Measurements from ENCODE around the gene XYLT1. TPM values are rescaled to one million over a fixed set of nuclear protein-coding genes. Genes with fewer than 3 reads are reported as not detected.

XYLT1 gene
- total and polyA plus RNA-seq, 2 of the 4 experiments (the other 2 are of a cell fraction): 9.0 to 12.7 TPM

DNA sequence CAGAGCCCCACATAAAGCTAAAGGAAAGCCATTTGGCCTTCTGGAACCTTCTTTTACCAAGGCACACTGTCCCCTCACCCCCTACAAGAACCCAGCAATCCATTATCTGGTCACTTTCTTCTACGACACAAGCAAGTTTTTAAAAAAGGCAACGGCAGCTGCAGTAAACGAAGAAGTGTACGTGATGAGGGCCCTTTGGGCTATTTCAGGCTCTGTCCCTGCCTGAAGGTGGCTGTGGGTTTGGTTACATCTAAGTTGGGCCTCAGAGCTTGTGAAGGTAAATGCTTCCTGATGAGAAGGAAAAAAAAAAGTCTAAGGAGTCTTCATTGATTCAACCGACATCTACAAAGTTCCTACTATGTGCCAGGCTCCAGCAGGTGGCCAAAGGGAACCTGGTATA, 35.4 kb downstream of the XYLT1 start:
- H3K9me3 ChIP-seq (ENCODE audit: control insufficient read depth, insufficient read depth, low read length): no peaks in the 10 kb centered on the region
- no CpG with 5 or more reads among the region's 5 CpGs for WGBS, 2 experiments (ENCODE audit: extremely low coverage in 2 of 2, insufficient read length in 1 of 2)
- H3K4me1 ChIP-seq (ENCODE audit: control insufficient read depth, insufficient read depth, low read length): peaks cover 3% of the 10 kb centered on the region; the same call in 1 of the 2 replicates
- no peak overlapping the region for H2BK20ac ChIP-seq (ENCODE audit: low read depth, low read length)
- no peak overlapping the region for H3K4me3 ChIP-seq (ENCODE audit: insufficient read depth, low read depth, low read length)
- peaks cover 7% of the 10 kb centered on the region; the same call in 1 of the 2 replicates for H4K20me1 ChIP-seq (ENCODE audit: insufficient read depth, low read length)
- H3K27me3 ChIP-seq (ENCODE audit: control insufficient read depth, insufficient read depth, low read length): no peaks in the 10 kb centered on the region
- H4K8ac ChIP-seq (ENCODE audit: low read depth in 2 of 2, low read length in 2 of 2): no peak overlapping the region
- CTCF ChIA-PET: interaction anchor here (0.6 kb wide), 1 partner anchor 20 kb away, joined by 7 read pairs; no protein-coding TSS in a partner anchor
- no peak overlapping the region for H3K23ac ChIP-seq (ENCODE audit: low read depth, low read length)
- no peak overlapping the region for H4K5ac ChIP-seq (ENCODE audit: low read depth, low read length)
- no peak overlapping the region for H3K4ac ChIP-seq (ENCODE audit: low read depth, low read length)
- H3K14ac ChIP-seq (replicated peaks; ENCODE audit: low read depth, low read length): no peak overlapping the region
- H3K9me1 ChIP-seq (ENCODE audit: insufficient read depth, low read length): no peaks in the 10 kb centered on the region; the same call in 1 of the 2 replicates
- H3K36me3 ChIP-seq (ENCODE audit: control insufficient read depth, insufficient read depth, low read length): no peaks in the 10 kb centered on the region
- no peak overlapping the region for H2BK5ac ChIP-seq (ENCODE audit: low read depth, low read length, poor library complexity, severe bottlenecking)
- H2AK9ac ChIP-seq (replicated peaks; ENCODE audit: low read depth, low read length, poor library complexity): no peak overlapping the region
- TF ChIP-seq NFE2L2 (IDR thresholded peaks at IDR 0.05; ENCODE audit: low read depth, low read length): no peak
- TF ChIP-seq FOS (IDR thresholded peaks at IDR 0.05; ENCODE audit: low read depth, low read length): no peak
- TF ChIP-seq MAFK (IDR thresholded peaks at IDR 0.05; ENCODE audit: low read depth, low read length): no peak
- TF ChIP-seq CHD1 (IDR thresholded peaks at IDR 0.05; ENCODE audit: low read depth, low read length): no peak
- TF ChIP-seq CEBPB (IDR thresholded peaks at IDR 0.05; ENCODE audit: low read depth, low read length): no peak
- TF ChIP-seq RAD21 (IDR thresholded peaks at IDR 0.05; ENCODE audit: low read length): no peak
- no peak for TF ChIP-seq MAZ (IDR thresholded peaks at IDR 0.05; ENCODE audit: borderline replicate concordance, low read depth, low read length)
- TF ChIP-seq SMC3 (IDR thresholded peaks at IDR 0.05; ENCODE audit: low read depth, low read length): no peak
- no peak for TF ChIP-seq RCOR1 (IDR thresholded peaks at IDR 0.05; ENCODE audit: insufficient replicate concordance, low read length)
- no peak for TF ChIP-seq MXI1 (IDR thresholded peaks at IDR 0.05; ENCODE audit: borderline replicate concordance, low read depth, low read length)
- TF ChIP-seq, protein P1, sequence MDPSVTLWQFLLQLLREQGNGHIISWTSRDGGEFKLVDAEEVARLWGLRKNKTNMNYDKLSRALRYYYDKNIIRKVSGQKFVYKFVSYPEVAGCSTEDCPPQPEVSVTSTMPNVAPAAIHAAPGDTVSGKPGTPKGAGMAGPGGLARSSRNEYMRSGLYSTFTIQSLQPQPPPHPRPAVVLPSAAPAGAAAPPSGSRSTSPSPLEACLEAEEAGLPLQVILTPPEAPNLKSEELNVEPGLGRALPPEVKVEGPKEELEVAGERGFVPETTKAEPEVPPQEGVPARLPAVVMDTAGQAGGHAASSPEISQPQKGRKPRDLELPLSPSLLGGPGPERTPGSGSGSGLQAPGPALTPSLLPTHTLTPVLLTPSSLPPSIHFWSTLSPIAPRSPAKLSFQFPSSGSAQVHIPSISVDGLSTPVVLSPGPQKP (IDR thresholded peaks at IDR 0.05; ENCODE audit: borderline replicate concordance, low read depth, low read length): no peak
- TF ChIP-seq, protein P2, sequence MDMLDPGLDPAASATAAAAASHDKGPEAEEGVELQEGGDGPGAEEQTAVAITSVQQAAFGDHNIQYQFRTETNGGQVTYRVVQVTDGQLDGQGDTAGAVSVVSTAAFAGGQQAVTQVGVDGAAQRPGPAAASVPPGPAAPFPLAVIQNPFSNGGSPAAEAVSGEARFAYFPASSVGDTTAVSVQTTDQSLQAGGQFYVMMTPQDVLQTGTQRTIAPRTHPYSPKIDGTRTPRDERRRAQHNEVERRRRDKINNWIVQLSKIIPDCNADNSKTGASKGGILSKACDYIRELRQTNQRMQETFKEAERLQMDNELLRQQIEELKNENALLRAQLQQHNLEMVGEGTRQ (IDR thresholded peaks at IDR 0.05; ENCODE audit: low read depth, low read length): no peak
- peaks cover 19 to 50% of the 10 kb centered on the region in 2 experiments for H3K79me1 ChIP-seq (ENCODE audit: low read depth in 1 of 2, low read length in 2 of 2)
- DNase-seq (no peak), ATAC-seq (ENCODE audit: low read depth) (no peak)
- no peak overlapping the region for H2BK15ac ChIP-seq (ENCODE audit: low read depth, low read length)
- POLR2A ChIA-PET (ENCODE audit: unreplicated experiment): no interaction called here
- no peak overlapping the region for H3K9ac ChIP-seq (ENCODE audit: low read depth, low read length)
- no peak overlapping the region for H3K56ac ChIP-seq (ENCODE audit: extremely low read depth, insufficient read depth, low read length)
- H2AFZ ChIP-seq (replicated peaks; ENCODE audit: low read length, poor library complexity): no peak overlapping the region
- H3K27ac ChIP-seq (ENCODE audit: insufficient read depth, low read length): no peak overlapping the region
- H4K91ac ChIP-seq (ENCODE audit: insufficient read depth, low read depth, low read length): no peak overlapping the region
- no peak overlapping the region for H2BK120ac ChIP-seq (ENCODE audit: low read depth, low read length)
- H2AK5ac ChIP-seq (ENCODE audit: low read depth, low read length): no peak overlapping the region
- dilution Hi-C loops (cut with HindIII; ENCODE audit: low sequenced_read_pairs, unreplicated experiment) (no loop called here), intact Hi-C loops (cut with micrococcal nuclease) (no loop called here), in situ Hi-C loops (cut with MboI; ENCODE audit: low sequenced_read_pairs) (no loop called here)
- no peak overlapping the region for H3K4me2 ChIP-seq (ENCODE audit: low read depth, low read length)
- BruUV-seq (replicated peaks): no TSS peak
- no peak overlapping the region for H3K18ac ChIP-seq (ENCODE audit: low read depth, low read length)
